Cerebellar nuclear complex (tissue), 1 donor: ENCODE results near the gene ZNF385A.
"Not testable (repeated sequence)": the region's sequence is repeated elsewhere in the genome, so short reads cannot be mapped to it uniquely, and the experiment has no call there.

Experiments
- DNase-seq, 2 experiments: peaks; one replicate each; lab custom pipeline; 2025; lab: John Stamatoyannopoulos, UW

ZNF385A gene

GRCh38 chr12:54325442-54326109, 59.0 kb downstream of the ZNF385A start:
- DNase-seq = not testable (repeated sequence)

- peak; percentile 97 to 99 for DNase-seq
These were observed 59.7 kb downstream of the ZNF385A start, which contains the start of gene COPZ1 for GRCh38 chr12:54324617-54325441. Gene COPZ1, plus strand, starts transcription at chr12:54325131. Its CDS starts 33 bp downstream, at chr12:54325164.

DNA sequence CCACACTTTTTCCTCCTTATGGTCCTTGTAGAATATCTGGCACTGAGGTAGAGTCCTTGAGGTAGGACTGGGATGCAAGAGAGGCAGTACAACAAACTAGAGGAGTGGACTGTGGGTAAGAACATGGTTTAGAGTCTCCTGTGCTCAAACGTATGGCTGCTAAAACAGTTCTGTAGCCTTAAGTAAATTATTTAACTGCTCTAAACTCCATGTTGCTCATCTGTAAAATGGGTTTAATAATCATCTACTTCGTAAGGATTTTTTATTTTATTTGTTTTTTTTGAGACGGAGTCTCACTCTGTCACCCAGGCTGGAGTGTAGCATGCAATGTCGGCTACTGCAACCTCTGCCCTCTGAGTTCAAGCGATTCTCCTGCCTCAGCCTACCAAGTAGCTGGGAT, 63.2 kb downstream of the ZNF385A start:
- DNase-seq = no peak
